OCI-LY7 (cell line): ENCODE results near the gene CSNK1D. TPM values are rescaled to one million over a fixed set of nuclear protein-coding genes. Genes with fewer than 3 reads are reported as not detected.
A peak's percentile ranks its signal among the peaks of the same experiment; 100 is the strongest.

Source experiments
- BruUV-seq: library from RNA; stranded (reverse); fragments of 400-500 nt; replicated peaks from 2 replicates; lab custom pipeline; 2021; lab: Mats Ljungman, UMichigan
- CTCF ChIA-PET: fragments of 300-600 bp; sonication (Branson Sonifier 250); formaldehyde crosslinking; loops from one replicate; lab custom pipeline; 2022; ENCODE audit warnings: antibody characterized with exemption; ENCODE audit not compliant: unreplicated experiment; lab: Charles Lee
- POLR2A ChIA-PET: fragments of 300-600 bp; sonication (Branson Sonifier 250); formaldehyde crosslinking; loops from one replicate; lab custom pipeline; 2022; ENCODE audit warnings: antibody characterized with exemption; lab: Charles Lee
- DNase-seq: peaks from one replicate; pipeline ENCODE4 v3.0.0-alpha.2; 2015; ENCODE audit warnings: low spot score
- H2AFZ ChIP-seq: fragments of 200-600 bp; sonication (generic), shearing (Covaris generic); 2 replicates; pipeline ENCODE4 v1.6.1; 2014; ENCODE audit warnings: mild to moderate bottlenecking, antibody characterized with exemption, low read length, moderate library complexity
- H3K27ac ChIP-seq: fragments of 200-600 bp; sonication (generic); 2 replicates; pipeline ENCODE4 v1.5.1; 2014; ENCODE audit warnings: mixed run types, low read depth, mild to moderate bottlenecking, moderate library complexity, low read length, inconsistent platforms; ENCODE audit not compliant: poor library complexity, severe bottlenecking
- H3K36me3 ChIP-seq: fragments of 200-600 bp; sonication (generic); 2 replicates; pipeline ENCODE4 v1.6.1; 2014; ENCODE audit warnings: mild to moderate bottlenecking, antibody characterized with exemption, low read length, moderate library complexity, mixed read lengths; ENCODE audit not compliant: insufficient read depth
- H3K4me1 ChIP-seq: fragments of 200-600 bp; sonication (generic); 2 replicates; pipeline ENCODE4 v1.5.1; 2014; ENCODE audit warnings: mild to moderate bottlenecking, low read length; ENCODE audit not compliant: insufficient read depth, poor library complexity, severe bottlenecking
- H3K4me2 ChIP-seq: fragments of 200-600 bp; sonication (generic); 2 replicates; pipeline ENCODE4 v1.6.1; 2014; ENCODE audit warnings: mild to moderate bottlenecking, low read length
- H3K4me3 ChIP-seq: fragments of 200-600 bp; sonication (generic); 2 replicates; pipeline ENCODE4 v1.5.1; 2014; ENCODE audit warnings: mild to moderate bottlenecking, low read depth, low read length; ENCODE audit not compliant: poor library complexity, severe bottlenecking
- H3K79me2 ChIP-seq: fragments of 200-600 bp; sonication (generic); 2 replicates; pipeline ENCODE4 v1.6.1; 2016; ENCODE audit warnings: low read depth, mild to moderate bottlenecking, low read length, moderate library complexity, mixed read lengths; ENCODE audit not compliant: insufficient read depth
- H3K9me2 ChIP-seq: fragments of 200-600 bp; sonication (generic); 2 replicates; pipeline ENCODE4 v1.6.1; 2016; ENCODE audit warnings: mild to moderate bottlenecking, low read length, mixed read lengths; ENCODE audit not compliant: insufficient read depth
- H3K9me3 ChIP-seq: fragments of 200-600 bp; sonication (generic); 2 replicates; pipeline ENCODE4 v1.6.1; 2014; ENCODE audit warnings: mild to moderate bottlenecking, mixed run types, low read length, mixed read lengths
- H4K20me1 ChIP-seq: fragments of 200-600 bp; sonication (generic); 2 replicates; pipeline ENCODE4 v1.6.1; 2014; ENCODE audit warnings: mild to moderate bottlenecking, antibody characterized with exemption, low read length, moderate library complexity, mixed read lengths; ENCODE audit not compliant: insufficient read depth
- CTCF ChIP-seq: fragments of 200-600 bp; sonication (generic); conservative IDR thresholded peaks from 2 replicates; pipeline ENCODE4 v1.5.1; 2014; ENCODE audit warnings: mild to moderate bottlenecking, antibody characterized with exemption, low read length, moderate library complexity, mixed read lengths
- EZH2phosphoT487 ChIP-seq: fragments of 200-600 bp; sonication (generic); IDR thresholded peaks from 2 replicates; pipeline ENCODE4 v1.6.1; 2018; ENCODE audit warnings: low read depth, borderline replicate concordance, mild to moderate bottlenecking, mixed run types, antibody characterized with exemption, low read length, moderate library complexity, mixed read lengths
- intact Hi-C: fragments of 100-400 bp; cut with micrococcal nuclease; formaldehyde crosslinking; loops from one replicate; pipeline ENCODE4 v1.10.0; 2022; ENCODE audit not compliant: unreplicated experiment
- total RNA-seq, 2 experiments: library from RNA; depleted of rRNA in 1 of 2; stranded (reverse); fragments of >200 nt in 1 of 2; shearing (Covaris generic) in 1 of 2; gene quantifications; 2 replicates each; pipeline ENCODE4 v1.2.3, GENCODE V29; 2014 to 2022

The CSNK1D gene
- total RNA-seq, 2 experiments from 2014 or later = 53.0 to 181 TPM

- intact Hi-C loops = loop anchor here (2.0 kb wide), 1 partner anchor 16 kb away; the partner anchor contains the start of gene CCDC57
- Histone ChIP-seq H3K27ac (no peak within 1 kb of the TSS), H2AFZ (peak within 1 kb of the TSS; percentile 51), H3K9me3 (no peaks in the 10 kb centered on the region), H3K4me1 (peaks cover 33% of the 10 kb centered on the region), H3K4me2 (peak within 1 kb of the TSS; percentile 68), H3K36me3 (no peaks in the 10 kb centered on the region), H3K4me3 (peak within 1 kb of the TSS; percentile 67), H3K9me2 (no peaks in the 10 kb centered on the region), H3K79me2 (no peaks in the 10 kb centered on the region), H4K20me1 (0 out of 2 replicates have a peak, but pooled peaks cover under 1% of the 10 kb centered on the region)
- no peak for TF ChIP-seq CTCF
- no peak for TF ChIP-seq EZH2phosphoT487
- BruUV-seq = no TSS peak
- ChIA-PET POLR2A (interaction anchor here (1.0 kb wide), 1 partner anchor 317 kb away, joined by 3 read pairs; no protein-coding TSS in a partner anchor), CTCF (no interaction called here)
- DNase-seq = peak; percentile 45
Observed at GRCh38 chr17:82228842-82229697, 44.4 kb downstream of the CSNK1D start, which contains the start of gene SLC16A3. TSS of gene SLC16A3 (plus strand) at chr17:82229042. CDS start at chr17:82236009, 6,967 bp downstream.

GRCh38 chr17:82228278-82228841 is 45.1 kb downstream of the CSNK1D start:
- no peak overlapping the region for H3K27ac ChIP-seq
- no TSS peak for BruUV-seq
- peak overlapping the region; percentile 51 for H2AFZ ChIP-seq
- peaks cover 26% of the 10 kb centered on the region for H3K4me1 ChIP-seq
- H3K36me3 ChIP-seq = no peaks in the 10 kb centered on the region
- intact Hi-C loops = loop anchor here (2.0 kb wide), 1 partner anchor 16 kb away; the partner anchor contains the start of gene CCDC57
- ChIA-PET CTCF (no interaction called here), POLR2A (interaction anchor here (1.0 kb wide), 1 partner anchor 318 kb away, joined by 3 read pairs; no protein-coding TSS in a partner anchor)
- no peaks in the 10 kb centered on the region for H3K79me2 ChIP-seq
- H4K20me1 ChIP-seq = no peaks in the 10 kb centered on the region
- peak; percentile 83 for DNase-seq
- peak overlapping the region; percentile 68 for H3K4me2 ChIP-seq
- no peaks in the 10 kb centered on the region for H3K9me3 ChIP-seq
- no peaks in the 10 kb centered on the region for H3K9me2 ChIP-seq
- peak overlapping the region; percentile 67 for H3K4me3 ChIP-seq
- TF ChIP-seq EZH2phosphoT487 (no peak), CTCF (no peak)
